GM18870 (cell line): Measurements from ENCODE around the gene LTC4S.
"Not testable (repeated sequence)": the region's sequence is repeated elsewhere in the genome, so short reads cannot be mapped to it uniquely, and the experiment has no call there.

Experiments used
- ATAC-seq: cut with Tn5 transposase; IDR thresholded peaks from one replicate; pipeline ENCODE4 v1.9.1; 2021; ENCODE audit warnings: moderate library complexity; ENCODE audit not compliant: unreplicated experiment

The LTC4S gene

GRCh38 chr5:179793468-179794139 lies at the start of gene LTC4S:
LTC4S (plus strand) TSS chr5:179793986; CDS start chr5:179794081, 95 bp downstream.
- no peak for ATAC-seq

GRCh38 chr5:179744106-179744505 lies 49.7 kb upstream of the LTC4S start:
- not testable (repeated sequence) for ATAC-seq

GRCh38 chr5:179746872-179747271 lies 46.9 kb upstream of the LTC4S start:
- ATAC-seq, result no peak

DNA sequence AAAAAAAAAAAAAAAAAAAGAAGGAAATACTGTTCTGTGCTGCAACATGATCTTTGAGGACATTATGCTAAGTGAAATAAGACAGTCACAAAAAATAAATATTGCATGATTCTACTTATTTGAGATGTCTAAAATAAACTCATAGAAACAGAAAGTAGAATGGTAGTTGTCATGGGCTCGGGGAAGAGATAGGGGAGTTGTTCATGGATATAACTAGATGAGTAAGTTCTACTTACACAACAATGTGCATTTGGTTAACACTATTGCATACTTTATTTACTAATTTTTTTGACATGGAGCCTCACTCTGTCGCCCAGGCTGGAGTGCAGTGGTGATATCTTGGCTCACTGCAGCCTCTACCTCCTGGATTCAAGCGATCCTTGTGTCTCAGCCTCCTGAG lies 46.0 kb upstream of the LTC4S start:
- no peak for ATAC-seq

DNA sequence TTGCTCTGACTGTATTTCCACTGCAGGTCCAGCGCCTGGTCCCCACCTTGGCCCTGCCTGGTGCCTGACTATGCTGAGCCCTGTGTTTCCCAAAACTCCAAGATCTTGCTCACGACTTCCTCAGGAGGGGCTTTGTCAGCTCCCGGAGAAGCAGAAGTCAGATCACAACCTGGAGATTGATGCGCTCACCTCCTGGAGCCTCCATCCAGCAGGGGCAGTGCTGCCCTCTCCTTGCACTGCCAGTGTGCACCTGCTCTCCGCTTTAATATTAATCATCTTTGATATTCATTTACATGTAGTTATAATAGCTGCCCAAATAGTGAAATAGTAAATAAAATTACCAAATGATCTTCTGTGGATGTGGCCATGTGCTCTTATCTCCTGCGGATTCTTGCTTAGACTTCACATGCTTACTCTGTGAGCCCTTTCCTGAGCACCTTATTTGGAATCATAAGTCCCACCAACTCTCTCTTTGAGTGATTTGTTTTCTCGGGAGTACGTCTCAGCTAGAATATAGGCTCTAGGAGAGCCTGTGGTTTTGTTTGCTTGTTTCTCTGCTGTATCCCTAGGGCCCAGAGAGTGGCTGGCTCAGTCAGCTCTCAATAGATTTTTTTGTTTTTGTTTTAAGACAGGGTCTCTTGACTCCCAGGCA lies 43.8 kb upstream of the LTC4S start:
- ATAC-seq, result no peak

DNA sequence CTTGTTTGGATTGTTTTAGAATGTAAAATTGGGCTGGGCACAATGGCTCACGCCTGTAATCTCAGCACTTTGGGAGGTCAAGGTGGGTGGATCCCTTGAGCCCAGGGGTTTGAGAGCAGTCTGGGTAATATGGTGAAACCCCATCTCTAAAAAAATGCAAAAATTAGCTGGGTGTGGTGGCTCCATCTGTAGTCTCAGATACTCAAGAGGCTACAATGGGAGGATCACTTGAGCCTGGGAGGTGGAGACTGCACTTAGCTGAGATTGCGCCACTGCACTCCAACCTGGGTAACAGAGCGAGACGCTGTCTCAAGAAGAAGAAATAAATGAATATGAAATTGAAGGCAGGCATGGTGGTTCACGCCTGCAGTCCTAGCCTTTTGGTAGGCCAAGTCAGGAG lies 39.8 kb upstream of the LTC4S start:
- no peak for ATAC-seq

DNA sequence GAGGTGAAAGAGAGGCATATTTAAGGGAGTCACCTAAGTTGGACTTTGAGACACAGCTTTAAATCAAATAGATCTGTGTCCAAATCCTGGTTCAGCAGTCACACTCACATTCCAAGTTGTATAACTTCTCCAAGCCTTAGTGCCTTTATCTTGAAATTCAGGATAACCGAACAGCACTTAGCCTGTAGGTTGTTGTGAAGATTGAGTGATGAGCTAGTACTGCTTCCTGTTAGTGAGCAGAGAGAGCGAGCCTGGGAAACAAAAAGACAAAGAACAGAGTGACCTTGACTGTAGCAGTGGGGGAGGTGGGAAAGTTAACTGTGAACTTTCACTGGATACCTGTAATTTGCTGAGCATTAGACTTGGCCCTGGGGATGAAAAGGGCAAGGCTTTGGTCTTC lies 38.8 kb upstream of the LTC4S start:
- no peak for ATAC-seq

GRCh38 chr5:179758955-179759354 lies 34.8 kb upstream of the LTC4S start:
- no peak for ATAC-seq

- peak; percentile 55 for ATAC-seq
Measured at GRCh38 chr5:179759581-179760551, 33.9 kb upstream of the LTC4S start.

DNA sequence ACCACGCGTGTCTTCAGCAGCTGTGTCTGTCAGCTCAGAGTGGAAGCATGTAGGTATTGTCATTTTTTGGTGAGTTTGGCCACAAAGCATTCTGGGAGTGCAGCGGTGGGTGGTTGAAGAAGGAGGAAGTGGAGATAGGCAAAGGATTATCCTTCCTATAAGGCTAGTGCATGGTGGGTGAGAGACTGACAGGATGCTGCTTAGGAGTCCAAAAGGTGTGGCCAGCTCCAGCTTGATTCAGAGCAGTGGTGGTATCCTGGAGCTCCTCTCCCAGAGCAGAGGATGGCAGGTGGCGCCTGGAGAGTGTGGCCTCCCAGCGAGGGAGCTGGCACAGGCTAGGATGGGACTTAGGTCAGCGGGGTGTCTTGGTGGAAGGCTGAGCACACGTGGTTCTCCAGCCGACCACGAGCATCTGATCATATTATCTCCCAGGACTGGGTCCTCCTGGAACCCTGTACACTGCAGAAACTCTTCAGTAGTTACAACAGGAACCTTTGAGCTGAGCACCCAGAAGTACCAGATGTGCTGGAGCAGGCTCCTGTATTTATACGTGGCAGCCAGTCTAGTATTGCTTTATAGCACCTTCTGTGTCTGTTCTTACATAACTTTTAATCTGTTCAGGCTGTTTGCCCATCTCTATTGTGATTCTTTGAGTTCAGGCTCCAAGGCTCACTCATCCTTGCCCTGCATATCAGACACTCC lies 31.6 kb upstream of the LTC4S start:
- ATAC-seq, result no peak

DNA sequence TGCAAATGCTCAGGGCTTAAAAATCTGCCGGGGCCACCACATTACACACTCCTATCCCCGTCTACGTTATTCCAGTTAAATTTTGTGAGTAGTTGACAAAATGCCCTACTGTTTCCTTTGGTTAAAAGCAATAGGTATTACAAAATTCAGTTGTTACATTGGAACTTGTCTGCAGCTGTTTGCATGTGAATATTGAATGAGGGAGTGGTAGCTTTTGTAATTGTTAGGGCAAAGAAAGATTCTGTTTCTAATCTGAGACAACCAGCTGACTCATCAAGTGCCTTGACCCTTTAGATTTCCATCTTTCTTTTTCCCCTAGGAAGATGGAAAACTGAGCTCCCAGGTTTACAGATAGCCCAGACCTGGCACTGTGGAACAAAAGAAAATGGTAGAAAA lies 31.0 kb upstream of the LTC4S start:
- no peak for ATAC-seq

- no peak for ATAC-seq
Measured at GRCh38 chr5:179763215-179763945, 30.4 kb upstream of the LTC4S start.

DNA sequence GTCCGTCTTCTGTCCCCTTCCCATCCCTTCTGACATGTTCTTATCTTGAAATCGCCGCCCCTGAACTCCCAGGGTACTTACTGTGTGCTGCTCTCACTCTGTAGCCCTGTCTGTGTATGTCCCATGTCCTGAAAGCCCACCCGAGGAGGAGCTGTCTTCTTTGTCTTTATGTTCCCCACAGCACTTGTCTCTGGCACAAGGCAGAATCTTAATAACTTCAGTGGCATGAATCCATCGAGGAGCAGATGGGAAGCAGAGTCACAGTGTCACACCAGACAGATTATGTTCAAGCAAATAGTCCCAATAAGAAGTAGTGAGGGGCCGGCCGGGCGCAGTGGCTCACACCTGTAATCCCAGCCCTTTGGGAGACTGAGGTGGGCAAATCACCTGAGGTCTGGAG lies 29.7 kb upstream of the LTC4S start:
- ATAC-seq, result no peak

DNA sequence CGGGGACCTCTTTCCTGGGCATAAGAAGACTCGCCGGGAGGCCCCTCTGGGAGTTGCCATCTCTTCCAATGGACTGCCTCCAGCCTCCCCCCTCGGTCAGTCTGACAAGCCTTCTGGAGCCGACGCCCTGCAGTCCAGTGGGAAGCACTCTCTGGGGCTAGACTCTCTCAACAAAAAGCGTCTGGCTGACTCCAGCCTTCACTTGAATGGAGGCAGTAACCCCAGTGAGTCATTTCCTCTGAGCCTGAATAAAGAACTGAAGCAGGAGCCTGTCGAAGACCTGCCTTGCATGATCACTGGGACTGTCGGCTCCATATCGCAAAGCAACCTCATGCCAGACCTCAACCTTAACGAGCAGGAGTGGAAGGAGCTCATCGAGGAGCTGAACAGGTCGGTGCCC lies 28.4 kb upstream of the LTC4S start:
- no peak for ATAC-seq

DNA sequence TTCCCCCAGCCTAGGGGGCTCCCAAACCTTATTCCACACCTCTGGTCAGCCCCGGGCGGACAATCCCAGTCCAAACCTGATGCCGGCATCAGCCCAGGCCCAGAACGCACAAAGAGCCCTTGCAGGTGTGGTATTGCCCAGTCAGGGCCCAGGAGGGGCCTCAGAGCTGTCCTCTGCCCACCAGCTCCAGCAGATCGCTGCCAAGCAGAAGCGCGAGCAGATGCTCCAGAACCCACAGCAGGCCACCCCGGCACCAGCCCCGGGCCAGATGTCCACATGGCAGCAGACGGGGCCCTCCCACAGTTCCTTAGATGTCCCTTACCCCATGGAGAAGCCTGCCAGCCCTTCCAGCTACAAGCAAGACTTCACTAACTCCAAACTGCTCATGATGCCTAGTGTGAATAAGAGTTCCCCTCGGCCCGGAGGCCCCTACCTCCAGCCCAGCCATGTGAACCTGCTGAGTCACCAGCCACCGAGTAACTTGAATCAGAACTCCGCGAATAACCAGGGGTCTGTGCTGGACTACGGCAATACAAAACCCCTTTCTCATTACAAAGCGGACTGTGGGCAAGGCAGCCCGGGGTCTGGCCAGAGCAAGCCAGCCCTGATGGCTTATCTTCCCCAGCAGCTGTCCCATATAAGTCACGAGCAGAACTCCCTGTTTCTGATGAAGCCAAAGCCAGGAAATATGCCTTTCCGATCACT lies 27.6 kb upstream of the LTC4S start:
- ATAC-seq, result no peak

- no peak for ATAC-seq
Measured at GRCh38 chr5:179766726-179767455, 26.9 kb upstream of the LTC4S start.

DNA sequence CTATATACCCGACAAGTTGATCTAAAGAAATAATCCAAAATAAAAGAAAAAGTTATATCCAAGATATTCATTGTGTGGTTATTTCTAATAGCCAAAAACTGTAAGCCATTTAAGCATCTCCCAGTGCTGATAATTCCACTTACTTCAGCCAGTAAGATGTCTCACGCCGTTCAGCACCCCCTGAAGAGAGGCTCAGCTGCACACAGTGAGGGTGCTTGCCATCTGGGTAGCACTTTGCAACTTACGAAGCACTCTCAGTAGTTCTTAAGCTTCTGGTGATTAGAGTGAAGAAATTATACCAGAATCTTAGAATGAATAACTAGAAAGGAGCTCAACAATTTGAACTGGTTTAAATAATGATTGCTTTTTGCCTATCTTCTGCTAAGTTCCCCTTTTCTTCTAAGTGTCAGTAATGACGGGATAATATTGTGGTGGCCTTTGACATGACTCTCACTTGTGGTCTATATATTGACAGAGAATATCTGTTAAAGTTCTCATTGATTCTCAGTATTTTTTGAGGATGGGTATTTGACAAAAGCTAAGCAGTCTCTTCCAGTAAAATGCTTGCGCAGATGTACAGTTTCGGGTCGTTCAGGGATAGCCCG lies 26.2 kb upstream of the LTC4S start:
- ATAC-seq, result no peak

GRCh38 chr5:179768326-179769085 lies 25.3 kb upstream of the LTC4S start:
- ATAC-seq, result no peak
